Hepatocyte (in vitro differentiated cells): ENCODE measurements around the gene KCNB1.

ENCODE experiments used
- CTCF ChIP-seq: fragments of 200-600 bp; sonication (generic); IDR thresholded peaks from 2 replicates; pipeline ENCODE4 v1.5.1; 2016; ENCODE audit warnings: antibody characterized with exemption, mild to moderate bottlenecking; ENCODE audit not compliant: poor library complexity
- EZH2 ChIP-seq: fragments of 200-600 bp; sonication (generic); IDR thresholded peaks from 2 replicates; pipeline ENCODE4 v1.6.1; 2016; ENCODE audit warnings: antibody characterized with exemption, mild to moderate bottlenecking, borderline replicate concordance

DNA sequence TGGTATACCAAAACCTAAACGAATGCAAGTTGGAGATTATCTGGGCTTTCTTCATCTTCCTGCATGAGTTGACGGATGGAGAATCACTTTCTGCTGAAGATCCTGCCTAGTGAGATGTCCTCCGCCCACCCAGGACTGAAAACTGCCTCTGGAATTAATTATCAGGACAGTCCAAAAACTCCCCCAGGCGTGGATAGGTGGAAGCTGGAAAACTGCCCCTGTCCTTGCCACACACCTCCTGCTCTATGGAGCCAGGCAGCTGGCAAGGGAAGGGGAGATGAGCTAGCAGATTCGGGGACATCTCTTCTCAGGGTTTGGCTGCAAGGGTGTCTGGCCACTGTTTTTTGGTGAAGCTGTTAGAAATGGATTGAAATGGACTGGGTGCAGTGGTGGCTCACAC, 115.4 kb downstream of the KCNB1 start:
- TF ChIP-seq EZH2 (no peak), CTCF (no peak)
